ENCODE results near the gene AGPAT2.

- no peak for TF ChIP-seq TAF1 (IDR thresholded peaks at IDR 0.05; ENCODE audit: low read depth, low read length)
- TF ChIP-seq POLR2AphosphoS5 (IDR thresholded peaks at IDR 0.05; ENCODE audit: low read depth, low read length) = no peak
- TF ChIP-seq POLR2A (IDR thresholded peaks at IDR 0.05; ENCODE audit: low read depth, low read length) = no peak
- TF ChIP-seq SPI1 (IDR thresholded peaks at IDR 0.05; ENCODE audit: low read depth, low read length) = no peak
- TF ChIP-seq PAX5 (IDR thresholded peaks at IDR 0.05; ENCODE audit: insufficient read depth, low read length, severe bottlenecking) = no peak
- TF ChIP-seq POU2F2 (IDR thresholded peaks at IDR 0.05; ENCODE audit: low read depth, low read length) = no peak
Measured at GRCh38 chr9:136713550-136713949, 26.3 kb upstream of the AGPAT2 start.
